ENCODE measurements around the gene FLNB.

FLNB gene

DNA sequence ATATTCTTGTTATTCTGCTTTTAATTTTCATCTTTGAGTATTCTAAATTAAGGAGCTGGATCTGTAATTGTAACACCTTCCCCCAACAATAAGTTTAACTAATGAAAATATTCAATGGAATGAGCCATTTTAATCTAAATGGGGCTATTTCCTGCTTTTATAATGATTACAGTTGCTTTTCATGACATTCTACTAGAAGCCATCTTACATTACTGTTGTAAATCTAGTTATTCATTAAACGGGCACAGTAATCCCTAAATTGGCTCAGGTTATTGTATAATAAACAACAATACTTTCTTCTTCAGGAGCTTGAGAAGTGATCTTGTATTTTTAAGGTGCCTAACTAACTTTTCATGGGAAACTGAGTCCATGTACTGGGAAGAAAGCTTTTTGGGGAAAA, 8.5 kb downstream of the FLNB start:
- ATAC-seq, result no peak
- no peak for TF ChIP-seq RARB (CRISPR knock-in tag; IDR thresholded peaks at IDR 0.05)
- TF ChIP-seq BACH2 (CRISPR knock-in tag; IDR thresholded peaks at IDR 0.05; ENCODE audit: borderline replicate concordance), result no peak
- no peak for TF ChIP-seq OSR1 (CRISPR knock-in tag; IDR thresholded peaks at IDR 0.05)
- no peak for TF ChIP-seq SNAI2 (CRISPR knock-in tag; IDR thresholded peaks at IDR 0.05)
- no peak for TF ChIP-seq TOX (CRISPR knock-in tag; IDR thresholded peaks at IDR 0.05; ENCODE audit: borderline replicate concordance)
- TF ChIP-seq ZNF70 (CRISPR knock-in tag; IDR thresholded peaks at IDR 0.05), result no peak
- TF ChIP-seq, protein P1, sequence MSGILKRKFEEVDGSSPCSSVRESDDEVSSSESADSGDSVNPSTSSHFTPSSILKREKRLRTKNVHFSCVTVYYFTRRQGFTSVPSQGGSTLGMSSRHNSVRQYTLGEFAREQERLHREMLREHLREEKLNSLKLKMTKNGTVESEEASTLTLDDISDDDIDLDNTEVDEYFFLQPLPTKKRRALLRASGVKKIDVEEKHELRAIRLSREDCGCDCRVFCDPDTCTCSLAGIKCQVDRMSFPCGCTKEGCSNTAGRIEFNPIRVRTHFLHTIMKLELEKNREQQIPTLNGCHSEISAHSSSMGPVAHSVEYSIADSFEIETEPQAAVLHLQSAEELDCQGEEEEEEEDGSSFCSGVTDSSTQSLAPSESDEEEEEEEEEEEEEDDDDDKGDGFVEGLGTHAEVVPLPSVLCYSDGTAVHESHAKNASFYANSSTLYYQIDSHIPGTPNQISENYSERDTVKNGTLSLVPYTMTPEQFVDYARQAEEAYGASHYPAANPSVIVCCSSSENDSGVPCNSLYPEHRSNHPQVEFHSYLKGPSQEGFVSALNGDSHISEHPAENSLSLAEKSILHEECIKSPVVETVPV (CRISPR knock-in tag; IDR thresholded peaks at IDR 0.05), result no peak
- TF ChIP-seq ZFP30 (CRISPR knock-in tag; IDR thresholded peaks at IDR 0.05), result no peak
- TF ChIP-seq ZNF565 (CRISPR knock-in tag; conservative IDR thresholded peaks at IDR 0.05; ENCODE audit: low read depth), result no peak
- TF ChIP-seq ARNTL (CRISPR knock-in tag; IDR thresholded peaks at IDR 0.05; ENCODE audit: borderline replicate concordance, low read depth), result no peak
- TF ChIP-seq, protein P2, sequence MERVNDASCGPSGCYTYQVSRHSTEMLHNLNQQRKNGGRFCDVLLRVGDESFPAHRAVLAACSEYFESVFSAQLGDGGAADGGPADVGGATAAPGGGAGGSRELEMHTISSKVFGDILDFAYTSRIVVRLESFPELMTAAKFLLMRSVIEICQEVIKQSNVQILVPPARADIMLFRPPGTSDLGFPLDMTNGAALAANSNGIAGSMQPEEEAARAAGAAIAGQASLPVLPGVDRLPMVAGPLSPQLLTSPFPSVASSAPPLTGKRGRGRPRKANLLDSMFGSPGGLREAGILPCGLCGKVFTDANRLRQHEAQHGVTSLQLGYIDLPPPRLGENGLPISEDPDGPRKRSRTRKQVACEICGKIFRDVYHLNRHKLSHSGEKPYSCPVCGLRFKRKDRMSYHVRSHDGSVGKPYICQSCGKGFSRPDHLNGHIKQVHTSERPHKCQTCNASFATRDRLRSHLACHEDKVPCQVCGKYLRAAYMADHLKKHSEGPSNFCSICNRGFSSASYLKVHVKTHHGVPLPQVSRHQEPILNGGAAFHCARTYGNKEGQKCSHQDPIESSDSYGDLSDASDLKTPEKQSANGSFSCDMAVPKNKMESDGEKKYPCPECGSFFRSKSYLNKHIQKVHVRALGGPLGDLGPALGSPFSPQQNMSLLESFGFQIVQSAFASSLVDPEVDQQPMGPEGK (CRISPR knock-in tag; IDR thresholded peaks at IDR 0.05; ENCODE audit: borderline replicate concordance), result no peak
- no peak for TF ChIP-seq ZFP3 (CRISPR knock-in tag; IDR thresholded peaks at IDR 0.05)
- TF ChIP-seq, protein P3, sequence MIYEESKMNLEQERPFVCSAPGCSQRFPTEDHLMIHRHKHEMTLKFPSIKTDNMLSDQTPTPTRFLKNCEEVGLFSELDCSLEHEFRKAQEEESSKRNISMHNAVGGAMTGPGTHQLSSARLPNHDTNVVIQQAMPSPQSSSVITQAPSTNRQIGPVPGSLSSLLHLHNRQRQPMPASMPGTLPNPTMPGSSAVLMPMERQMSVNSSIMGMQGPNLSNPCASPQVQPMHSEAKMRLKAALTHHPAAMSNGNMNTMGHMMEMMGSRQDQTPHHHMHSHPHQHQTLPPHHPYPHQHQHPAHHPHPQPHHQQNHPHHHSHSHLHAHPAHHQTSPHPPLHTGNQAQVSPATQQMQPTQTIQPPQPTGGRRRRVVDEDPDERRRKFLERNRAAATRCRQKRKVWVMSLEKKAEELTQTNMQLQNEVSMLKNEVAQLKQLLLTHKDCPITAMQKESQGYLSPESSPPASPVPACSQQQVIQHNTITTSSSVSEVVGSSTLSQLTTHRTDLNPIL (CRISPR knock-in tag; IDR thresholded peaks at IDR 0.05; ENCODE audit: low read depth), result no peak
- no peak for TF ChIP-seq ZNF8 (CRISPR knock-in tag; IDR thresholded peaks at IDR 0.05)
- TF ChIP-seq GLIS3 (CRISPR knock-in tag; IDR thresholded peaks at IDR 0.05), result no peak
- no peak for TF ChIP-seq ISL1 (CRISPR knock-in tag; IDR thresholded peaks at IDR 0.05)
- TF ChIP-seq TCF4 (CRISPR knock-in tag; IDR thresholded peaks at IDR 0.05; ENCODE audit: borderline replicate concordance), result no peak

DNA sequence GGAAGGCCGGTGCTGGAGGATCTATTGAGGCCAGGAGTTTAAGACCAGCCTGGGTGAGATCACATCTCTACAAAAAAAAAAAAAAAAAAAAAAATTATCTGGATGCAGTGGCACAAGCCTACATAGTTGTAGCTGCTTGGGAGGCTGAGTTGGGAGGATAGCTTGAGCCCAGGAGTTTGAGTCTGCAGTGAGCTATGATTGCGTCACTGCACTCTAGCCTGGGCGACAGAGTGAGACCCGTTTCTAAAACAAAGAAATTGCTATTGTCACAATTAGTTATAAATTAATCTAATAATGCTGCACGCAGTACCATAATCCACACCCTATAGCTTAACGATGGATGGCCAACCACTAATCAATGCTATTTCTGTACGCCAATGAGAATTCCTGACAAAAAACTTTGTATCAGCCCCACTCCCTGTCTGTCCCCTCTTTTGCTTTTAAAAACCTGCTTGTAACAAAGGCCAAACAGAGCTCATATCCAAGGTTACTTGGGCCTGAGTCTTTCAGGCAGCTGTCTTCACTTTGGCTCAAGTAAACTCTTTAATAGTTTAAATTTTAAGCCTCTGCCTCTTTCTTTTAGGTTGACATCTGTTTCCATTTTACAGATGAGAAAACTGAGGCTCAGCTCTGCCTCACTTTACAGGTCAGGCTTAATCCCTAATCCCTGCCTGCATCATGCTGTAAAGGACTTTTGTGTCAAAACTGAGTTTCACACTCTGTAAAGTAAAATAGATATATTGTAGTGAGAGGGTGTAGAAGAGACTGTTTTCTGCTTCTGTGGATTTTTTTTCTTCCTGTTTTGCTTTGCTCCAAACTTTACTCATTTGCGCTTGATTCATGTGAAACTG, 10.9 kb downstream of the FLNB start:
- ATAC-seq, result no peak
- TF ChIP-seq OSR1 (CRISPR knock-in tag; IDR thresholded peaks at IDR 0.05) (no peak), ZNF565 (CRISPR knock-in tag; conservative IDR thresholded peaks at IDR 0.05; ENCODE audit: low read depth) (no peak), TOX (CRISPR knock-in tag; IDR thresholded peaks at IDR 0.05; ENCODE audit: borderline replicate concordance) (no peak), ARNTL (CRISPR knock-in tag; IDR thresholded peaks at IDR 0.05; ENCODE audit: borderline replicate concordance, low read depth) (no peak), ISL1 (CRISPR knock-in tag; IDR thresholded peaks at IDR 0.05) (no peak), PPARA (CRISPR knock-in tag; IDR thresholded peaks at IDR 0.05; ENCODE audit: borderline replicate concordance) (no peak), ZFP3 (CRISPR knock-in tag; IDR thresholded peaks at IDR 0.05) (no peak), ZC3H10 (CRISPR knock-in tag; IDR thresholded peaks at IDR 0.05) (no peak), SNAI2 (CRISPR knock-in tag; IDR thresholded peaks at IDR 0.05) (no peak), ZNF70 (CRISPR knock-in tag; IDR thresholded peaks at IDR 0.05) (no peak), CSDC2 (CRISPR knock-in tag; IDR thresholded peaks at IDR 0.05) (no peak), TCF4 (CRISPR knock-in tag; IDR thresholded peaks at IDR 0.05; ENCODE audit: borderline replicate concordance) (no peak), ESRRG (CRISPR knock-in tag; IDR thresholded peaks at IDR 0.05) (no peak)
- TF ChIP-seq, protein P2 (CRISPR knock-in tag; IDR thresholded peaks at IDR 0.05; ENCODE audit: borderline replicate concordance), result no peak
- TF ChIP-seq, protein P4, sequence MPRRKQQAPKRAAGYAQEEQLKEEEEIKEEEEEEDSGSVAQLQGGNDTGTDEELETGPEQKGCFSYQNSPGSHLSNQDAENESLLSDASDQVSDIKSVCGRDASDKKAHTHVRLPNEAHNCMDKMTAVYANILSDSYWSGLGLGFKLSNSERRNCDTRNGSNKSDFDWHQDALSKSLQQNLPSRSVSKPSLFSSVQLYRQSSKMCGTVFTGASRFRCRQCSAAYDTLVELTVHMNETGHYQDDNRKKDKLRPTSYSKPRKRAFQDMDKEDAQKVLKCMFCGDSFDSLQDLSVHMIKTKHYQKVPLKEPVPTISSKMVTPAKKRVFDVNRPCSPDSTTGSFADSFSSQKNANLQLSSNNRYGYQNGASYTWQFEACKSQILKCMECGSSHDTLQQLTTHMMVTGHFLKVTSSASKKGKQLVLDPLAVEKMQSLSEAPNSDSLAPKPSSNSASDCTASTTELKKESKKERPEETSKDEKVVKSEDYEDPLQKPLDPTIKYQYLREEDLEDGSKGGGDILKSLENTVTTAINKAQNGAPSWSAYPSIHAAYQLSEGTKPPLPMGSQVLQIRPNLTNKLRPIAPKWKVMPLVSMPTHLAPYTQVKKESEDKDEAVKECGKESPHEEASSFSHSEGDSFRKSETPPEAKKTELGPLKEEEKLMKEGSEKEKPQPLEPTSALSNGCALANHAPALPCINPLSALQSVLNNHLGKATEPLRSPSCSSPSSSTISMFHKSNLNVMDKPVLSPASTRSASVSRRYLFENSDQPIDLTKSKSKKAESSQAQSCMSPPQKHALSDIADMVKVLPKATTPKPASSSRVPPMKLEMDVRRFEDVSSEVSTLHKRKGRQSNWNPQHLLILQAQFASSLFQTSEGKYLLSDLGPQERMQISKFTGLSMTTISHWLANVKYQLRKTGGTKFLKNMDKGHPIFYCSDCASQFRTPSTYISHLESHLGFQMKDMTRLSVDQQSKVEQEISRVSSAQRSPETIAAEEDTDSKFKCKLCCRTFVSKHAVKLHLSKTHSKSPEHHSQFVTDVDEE (CRISPR knock-in tag; IDR thresholded peaks at IDR 0.05), result no peak
- TF ChIP-seq, protein P5, sequence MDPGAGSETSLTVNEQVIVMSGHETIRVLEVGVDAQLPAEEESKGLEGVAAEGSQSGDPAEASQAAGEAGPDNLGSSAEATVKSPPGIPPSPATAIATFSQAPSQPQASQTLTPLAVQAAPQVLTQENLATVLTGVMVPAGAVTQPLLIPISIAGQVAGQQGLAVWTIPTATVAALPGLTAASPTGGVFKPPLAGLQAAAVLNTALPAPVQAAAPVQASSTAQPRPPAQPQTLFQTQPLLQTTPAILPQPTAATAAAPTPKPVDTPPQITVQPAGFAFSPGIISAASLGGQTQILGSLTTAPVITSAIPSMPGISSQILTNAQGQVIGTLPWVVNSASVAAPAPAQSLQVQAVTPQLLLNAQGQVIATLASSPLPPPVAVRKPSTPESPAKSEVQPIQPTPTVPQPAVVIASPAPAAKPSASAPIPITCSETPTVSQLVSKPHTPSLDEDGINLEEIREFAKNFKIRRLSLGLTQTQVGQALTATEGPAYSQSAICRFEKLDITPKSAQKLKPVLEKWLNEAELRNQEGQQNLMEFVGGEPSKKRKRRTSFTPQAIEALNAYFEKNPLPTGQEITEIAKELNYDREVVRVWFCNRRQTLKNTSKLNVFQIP (CRISPR knock-in tag; IDR thresholded peaks at IDR 0.05; ENCODE audit: borderline replicate concordance, low read depth), result no peak
- TF ChIP-seq, protein P1 (CRISPR knock-in tag; IDR thresholded peaks at IDR 0.05), result no peak
- TF ChIP-seq, protein P3 (CRISPR knock-in tag; IDR thresholded peaks at IDR 0.05; ENCODE audit: low read depth), result no peak

All from SK-N-SH treated with all-trans-retinoic acid at 6 μM for 48 hours (cell line).